AG04449 (cell line): ENCODE results near the gene CLEC3A.
A peak's percentile ranks its signal among the peaks of the same experiment; 100 is the strongest.
"Not testable (repeated sequence)": the region's sequence is repeated elsewhere in the genome, so short reads cannot be mapped to it uniquely, and the experiment has no call there.

Source experiments
- CTCF ChIA-PET: fragments of 350-600 bp; formaldehyde crosslinking; extraction: SDS; loops from one replicate; lab custom pipeline; 2021; ENCODE audit warnings: antibody characterized with exemption; lab: Yijun Ruan, JAX
- POLR2A ChIA-PET: fragments of 400-600, 350-600 bp; formaldehyde crosslinking; extraction: SDS; loops from one replicate; lab custom pipeline; 2020; ENCODE audit warnings: antibody characterized with exemption, inconsistent platforms; lab: Yijun Ruan, JAX
- DNase-seq: peaks from one replicate; pipeline ENCODE4 v3.0.0-alpha.2; 2010; ENCODE audit warnings: low read depth, low spot score
- H3K4me3 ChIP-seq: 2 replicates; pipeline ENCODE4 v1.5.1; 2011; ENCODE audit warnings: low read depth, mild to moderate bottlenecking, control low read depth, low read length
- CTCF ChIP-seq: IDR thresholded peaks from one replicate; pipeline ENCODE4 v1.5.1; 2011; ENCODE audit warnings: mild to moderate bottlenecking, moderate library complexity, low read length, control low read depth, inconsistent platforms; ENCODE audit not compliant: insufficient read depth; ENCODE audit errors: missing control alignments

Gene CLEC3A

GRCh38 chr16:77987810-77988209 lies 34.5 kb upstream of the CLEC3A start:
- no peak for TF ChIP-seq CTCF
- H3K4me3 ChIP-seq, result no peak overlapping the region
- DNase-seq, result no peak
- POLR2A ChIA-PET, result no interaction called here
- CTCF ChIA-PET, result interaction anchor here (0.8 to 2.7 kb wide), 5 partner anchors 11 to 313 kb away, joined by 3 to 13 read pairs (median 5); no protein-coding TSS in a partner anchor

GRCh38 chr16:77989846-77990245 lies 32.5 kb upstream of the CLEC3A start:
- ChIA-PET POLR2A (no interaction called here), CTCF (interaction anchor here (1.6 to 2.1 kb wide), 2 partner anchors 14 to 19 kb away, joined by 3 to 14 read pairs; no protein-coding TSS in a partner anchor)
- no peak overlapping the region for H3K4me3 ChIP-seq
- DNase-seq, result no peak
- no peak for TF ChIP-seq CTCF

- CTCF ChIA-PET, result interaction anchor here (1.4 to 4.5 kb wide), 5 partner anchors 11 to 331 kb away, joined by 3 to 46 read pairs (median 8); no protein-coding TSS in a partner anchor
- no peak for DNase-seq
- TF ChIP-seq CTCF, result no peak
- H3K4me3 ChIP-seq, result no peak overlapping the region
- POLR2A ChIA-PET, result no interaction called here
Observed at GRCh38 chr16:77991701-77992100, 30.6 kb upstream of the CLEC3A start.

GRCh38 chr16:77992381-77992780 lies 30.0 kb upstream of the CLEC3A start:
- CTCF ChIA-PET, result interaction anchor here (1.1 to 4.5 kb wide), 7 partner anchors 10 to 408 kb away, joined by 3 to 46 read pairs (median 6); no protein-coding TSS in a partner anchor
- POLR2A ChIA-PET, result interaction anchor here (0.5 to 0.8 kb wide), 2 partner anchors 158 to 168 kb away, joined by 3 read pairs; no protein-coding TSS in a partner anchor

GRCh38 chr16:77993111-77993985 lies 29.0 kb upstream of the CLEC3A start:
- CTCF ChIA-PET, result interaction anchor here (1.1 to 4.5 kb wide), 6 partner anchors 9 to 409 kb away, joined by 3 to 46 read pairs (median 7); no protein-coding TSS in a partner anchor
- no peak overlapping the region; the same call in 1 of the 2 replicates for H3K4me3 ChIP-seq

More at GRCh38 chr16:77992381-77992780, 30.0 kb upstream of the CLEC3A start:
- H3K4me3 ChIP-seq, DNase-seq: not testable (repeated sequence)

More at GRCh38 chr16:77993111-77993985, 29.0 kb upstream of the CLEC3A start:
- peak; percentile 16 for DNase-seq
- POLR2A ChIA-PET, result interaction anchor here (0.5 to 0.8 kb wide), 2 partner anchors 159 to 169 kb away, joined by 3 read pairs; no protein-coding TSS in a partner anchor
- no peak for TF ChIP-seq CTCF
